Heart right ventricle (tissue), 16 donors: ENCODE results near the gene BRICD5. TPM values are rescaled to one million over a fixed set of nuclear protein-coding genes. Genes with fewer than 3 reads are reported as not detected.
A peak's percentile ranks its signal among the peaks of the same experiment; 100 is the strongest.

Experiments
- ATAC-seq, 8 donors: fragments of 200-7000 bp; cut with Tn5 transposase; one replicate each; pipeline ENCODE4 v1.9.1; 2020; ENCODE audit warnings: mild to moderate bottlenecking in 8 of 8, moderate library complexity in 8 of 8, moderate number of reproducible peaks in 1 of 8
- DNase-seq, 2 donors: peaks; one replicate each; pipeline ENCODE4 v3.0.0-alpha.2; 2020
- H3K27ac ChIP-seq, 10 donors: fragments of 200-600 bp; sonication (generic) in 2 of 10; one replicate each; pipeline versions ENCODE4 v1.5.0 to v1.8.0; 2020 to 2022; ENCODE audit warnings: mild to moderate bottlenecking in 3 of 10
- H3K27me3 ChIP-seq, 7 donors: fragments of 200-600 bp; one replicate each; pipeline ENCODE4 v1.8.0; 2021 to 2022; ENCODE audit warnings: mild to moderate bottlenecking in 2 of 7
- H3K36me3 ChIP-seq, 9 donors: fragments of 200-600 bp; sonication (generic) in 1 of 9; one replicate each; pipeline versions ENCODE4 v1.5.0 to v1.8.0; 2020 to 2022; ENCODE audit warnings: mild to moderate bottlenecking in 2 of 9
- H3K4me1 ChIP-seq, 9 donors: fragments of 200-600 bp; sonication (generic) in 1 of 9; one replicate each; pipeline versions ENCODE4 v1.5.0 to v1.8.0; 2020 to 2022; ENCODE audit warnings: mild to moderate bottlenecking in 4 of 9
- H3K4me3 ChIP-seq, 10 donors: fragments of 200-600 bp; sonication (generic) in 2 of 10; one replicate each; pipeline versions ENCODE4 v1.5.0 to v1.8.0; 2020 to 2022; ENCODE audit warnings: mild to moderate bottlenecking in 7 of 10, moderate library complexity in 2 of 10
- H3K9me3 ChIP-seq, 11 donors: fragments of 200-600 bp in 10 of 11; sonication (generic) in 2 of 11; one replicate each; pipeline versions ENCODE4 v1.5.0 to v1.8.0; 2013 to 2022; ENCODE audit warnings: mild to moderate bottlenecking in 2 of 11, control low read depth in 1 of 11, moderate library complexity in 1 of 11
- CTCF ChIP-seq, 9 donors: fragments of 200-600 bp; sonication (generic) in 2 of 9; IDR thresholded peaks; one replicate each; pipeline versions ENCODE4 v1.5.0 to v1.8.0; 2021 to 2022; ENCODE audit warnings: antibody characterized with exemption in 9 of 9, mild to moderate bottlenecking in 5 of 9, moderate library complexity in 1 of 9
- WGBS, 2 donors: extraction: QIAGEN DNeasy Blood & Tissue Kit; methylation state at CpG; one replicate each; pipeline ENCODE4 v1.1.7; 2013; ENCODE audit warnings: inconsistent platforms in 1 of 2; 5-methylcytosine and 5-hydroxymethylcytosine counted together
- intact Hi-C, 10 donors: fragments of 100-400 bp; cut with DNase I; formaldehyde crosslinking; loops; one replicate each; pipeline versions ENCODE4 v1.11.1 to v1.14.2; 2022
- polyA plus RNA-seq, 2 donors: library from polyadenylated mRNA; stranded (reverse); fragments of 200-250 nt; gene quantifications; one replicate each; pipeline ENCODE4 v1.2.3, GENCODE V29; 2013
- total RNA-seq, 10 donors: library from RNA; stranded (reverse); fragmentation: NEBNext Ultra II Directional in 3 of 10; extraction: Animal tissue kit (Norgen Biotek cat#: 25700) in 3 of 10; gene quantifications; one replicate each; pipeline versions ENCODE4 v1.2.1 to v1.2.4, GENCODE V29; 2021 to 2023
- donor health status: Arrhythmogenic right ventricular cardiomyopathy.
- donor health status: ischemic (EF 13 %, LVEDD 7.1; RV severe dilation, severe dysfunction).
- donor health status: healthy with polysubstance abuse.
- donor health status: DM: no; HTN: yes; CAD: no.
- donor health status: DM: no; HTN: no; CAD: no.
- donor health status: ischemic (EF 25% LVEDD 6.9; RV normal size, moderate dysfunction).
- donor health status: ischemic (EF 25% LVEDD 5.7; RV mildly dilated, moderate dysfunction).
- donor health status: healthy.
- donor health status: DM: yes; HTN: yes; CAD: no.
- donor health status: Ischemic cardiomyopathy.
- donor health status: ischemic (EF 35%, LVEDD 5.7; RV mildly dilated, moderate dysfunction).
- donor health status: nonischemic (EF 11% LVEDD 7.7; RV severe dilation, severe dysfunction).
- donor health status: DM: yes; HTN: yes; CAD: no.
- donor health status: PGD.
- donor health status: ischemic (EF 29% LVEDD 5.4; RV normal size, mild dysfunction).
- donor health status: nonischemic (EF 23%, LVEDD 6.1; RV moderate dilation, normal function).

BRICD5 gene
- total and polyA plus RNA-seq, 12 donors = 4.3 to 31.7 (median 7.7) TPM

GRCh38 chr16:2162676-2163118 lies 48.0 kb downstream of the BRICD5 start:
- H3K9me3 ChIP-seq = no peaks in the 10 kb centered on the region
- DNase-seq (no peak), ATAC-seq (no peak)
- no peak for TF ChIP-seq CTCF (IDR thresholded peaks at IDR 0.05)
- H3K27me3 ChIP-seq = no peaks in the 10 kb centered on the region
- H3K36me3 ChIP-seq = peaks cover 0 to 29% (median 11%) of the 10 kb centered on the region in 9 donors
- H3K27ac ChIP-seq = no peak overlapping the region
- 89 to 91% methylated on average over 13 of the region's 13 CpGs for WGBS, 2 donors
- no peak overlapping the region for H3K4me3 ChIP-seq
- intact Hi-C loops = no loop called here
- peaks cover 4 to 42% (median 26%) of the 10 kb centered on the region in 9 donors for H3K4me1 ChIP-seq

GRCh38 chr16:2161911-2162310 lies 48.8 kb downstream of the BRICD5 start:
- WGBS, 2 donors = 93 to 95% methylated on average over 10 of the region's 10 CpGs
- no peak for TF ChIP-seq CTCF (IDR thresholded peaks at IDR 0.05)
- no peak for DNase-seq
- peak overlapping the region in 5 of 10 donors; percentile 34 to 66 (median 51) for H3K27ac ChIP-seq
- peaks cover 0 to 25% (median 4%) of the 10 kb centered on the region in 9 donors for H3K36me3 ChIP-seq
- peaks cover 8 to 49% (median 33%) of the 10 kb centered on the region in 9 donors for H3K4me1 ChIP-seq
- H3K27me3 ChIP-seq = no peaks in the 10 kb centered on the region
- intact Hi-C loops = no loop called here
- H3K9me3 ChIP-seq = no peaks in the 10 kb centered on the region
- no peak for ATAC-seq
- H3K4me3 ChIP-seq = no peak overlapping the region

GRCh38 chr16:2160915-2161551 lies 49.6 kb downstream of the BRICD5 start:
- 61 to 70% methylated on average over 17 to 20 of the region's 20 CpGs for WGBS, 2 donors
- no peaks in the 10 kb centered on the region for H3K27me3 ChIP-seq
- no peak overlapping the region for H3K4me3 ChIP-seq
- intact Hi-C loops = no loop called here
- H3K9me3 ChIP-seq = no peaks in the 10 kb centered on the region
- peaks cover 9 to 58% (median 41%) of the 10 kb centered on the region in 9 donors for H3K4me1 ChIP-seq
- DNase-seq (peak; percentile 44 to 51), ATAC-seq (peak in 7 of 8 donors; percentile 3 to 60 (median 30))
- H3K36me3 ChIP-seq = peaks cover 0 to 16% (median 0%) of the 10 kb centered on the region in 9 donors
- peak overlapping the region in 8 of 10 donors; percentile 43 to 67 (median 58) for H3K27ac ChIP-seq
- no peak for TF ChIP-seq CTCF (IDR thresholded peaks at IDR 0.05)

Other genes starting within 250 kb of the BRICD5 start
- 1,000 to 10,000 TPM in 3 of 10 donors, 100 to 1,000 TPM in 7; 691 to 1,555 (median 813) TPM for gene RPS2, start 246.0 kb downstream of the BRICD5 start, total RNA-seq
- gene RPS2, start 246.0 kb downstream of the BRICD5 start, polyA plus RNA-seq = 1,000 to 10,000 TPM; 1,955 to 3,593 TPM
- not detected for gene RNF151, start 244.0 kb downstream of the BRICD5 start, total RNA-seq
- not detected for gene RNF151, start 244.0 kb downstream of the BRICD5 start, polyA plus RNA-seq
- 10 to 100 TPM; 18.5 to 26.7 (median 21.9) TPM for gene TBL3, start 238.8 kb downstream of the BRICD5 start, total RNA-seq
- 10 to 100 TPM; 57.4 to 71.1 TPM for gene TBL3, start 238.8 kb downstream of the BRICD5 start, polyA plus RNA-seq
- gene NOXO1, start 229.4 kb downstream of the BRICD5 start, total RNA-seq = not detected
- gene NOXO1, start 229.4 kb downstream of the BRICD5 start, polyA plus RNA-seq = under 1 TPM; 0.09 to 0.29 TPM
- 10 to 100 TPM; 14.7 to 30.2 (median 24.5) TPM for gene GFER, start 226.7 kb downstream of the BRICD5 start, total RNA-seq
- gene GFER, start 226.7 kb downstream of the BRICD5 start, polyA plus RNA-seq = 10 to 100 TPM; 37.5 to 65.6 TPM
- under 1 TPM in 8 of 10 donors, not detected in 2; 0.15 to 0.62 (median 0.28) TPM for gene SYNGR3, start 220.9 kb downstream of the BRICD5 start, total RNA-seq
- 1 to 10 TPM in 1 of 2 donors, under 1 TPM in 1; 0.51 to 2.5 TPM for gene SYNGR3, start 220.9 kb downstream of the BRICD5 start, polyA plus RNA-seq
- 10 to 100 TPM in 9 of 10 donors, 1 to 10 TPM in 1; 9.5 to 24.7 (median 14.2) TPM for gene ZNF598, start 201.0 kb downstream of the BRICD5 start, total RNA-seq
- 10 to 100 TPM; 12.6 to 25.3 TPM for gene ZNF598, start 201.0 kb downstream of the BRICD5 start, polyA plus RNA-seq
- under 1 TPM in 1 of 10 donors, not detected in 9; 0.39 TPM for gene NPW, start 191.1 kb downstream of the BRICD5 start, total RNA-seq
- gene NPW, start 191.1 kb downstream of the BRICD5 start, polyA plus RNA-seq = under 1 TPM in 1 of 2 donors, not detected in 1; 0.54 TPM
- 100 to 1,000 TPM in 9 of 10 donors, 10 to 100 TPM in 1; 94.3 to 429 (median 146) TPM for gene NHERF2, start 184.0 kb downstream of the BRICD5 start, total RNA-seq
- 100 to 1,000 TPM; 314 to 640 TPM for gene NHERF2, start 184.0 kb downstream of the BRICD5 start, polyA plus RNA-seq
- 10 to 100 TPM in 8 of 10 donors, 1 to 10 TPM in 2; 9.8 to 24.9 (median 12.3) TPM for gene NTHL1, start 163.0 kb downstream of the BRICD5 start, total RNA-seq
- gene NTHL1, start 163.0 kb downstream of the BRICD5 start, polyA plus RNA-seq = 10 to 100 TPM; 16.1 to 51.9 TPM
- 10 to 100 TPM; 54.7 to 87.0 (median 71.5) TPM for gene TSC2, start 162.9 kb downstream of the BRICD5 start, total RNA-seq
- gene TSC2, start 162.9 kb downstream of the BRICD5 start, polyA plus RNA-seq = 10 to 100 TPM; 28.8 to 83.3 TPM
- 100 to 1,000 TPM in 6 of 10 donors, 10 to 100 TPM in 4; 79.3 to 122 (median 104) TPM for gene PKD1, start 75.0 kb downstream of the BRICD5 start, total RNA-seq
- gene PKD1, start 75.0 kb downstream of the BRICD5 start, polyA plus RNA-seq = 100 to 1,000 TPM in 1 of 2 donors, 10 to 100 TPM in 1; 76.7 to 114 TPM
- 1 to 10 TPM in 8 of 10 donors, under 1 TPM in 2; 0.74 to 4.3 (median 1.6) TPM for gene RAB26, start 62.2 kb downstream of the BRICD5 start, total RNA-seq
- gene RAB26, start 62.2 kb downstream of the BRICD5 start, polyA plus RNA-seq = 1 to 10 TPM in 1 of 2 donors, under 1 TPM in 1; 0.26 to 6.4 TPM
- gene TRAF7, start 55.1 kb downstream of the BRICD5 start, total RNA-seq = 10 to 100 TPM; 16.9 to 44.9 (median 23.8) TPM
- 10 to 100 TPM; 14.6 to 28.2 TPM for gene TRAF7, start 55.1 kb downstream of the BRICD5 start, polyA plus RNA-seq
- gene CASKIN1, start 14.3 kb downstream of the BRICD5 start, total RNA-seq = 1 to 10 TPM in 5 of 10 donors, under 1 TPM in 5; 0.24 to 6.0 (median 1.1) TPM
- 1 to 10 TPM in 1 of 2 donors, under 1 TPM in 1; 0.33 to 3.4 TPM for gene CASKIN1, start 14.3 kb downstream of the BRICD5 start, polyA plus RNA-seq
- 10 to 100 TPM; 19.3 to 28.8 (median 23.6) TPM for gene MLST8, start 5.4 kb downstream of the BRICD5 start, total RNA-seq
- 10 to 100 TPM; 38.8 to 43.1 TPM for gene MLST8, start 5.4 kb downstream of the BRICD5 start, polyA plus RNA-seq
- 10 to 100 TPM; 21.1 to 48.3 (median 25.7) TPM for gene PGP, start 4.0 kb upstream of the BRICD5 start, total RNA-seq
- 10 to 100 TPM; 31.3 to 33.1 TPM for gene PGP, start 4.0 kb upstream of the BRICD5 start, polyA plus RNA-seq
- gene E4F1, start 12.7 kb upstream of the BRICD5 start, total RNA-seq = 10 to 100 TPM in 7 of 10 donors, 1 to 10 TPM in 3; 8.4 to 16.3 (median 10.7) TPM
- 10 to 100 TPM; 22.0 to 34.8 TPM for gene E4F1, start 12.7 kb upstream of the BRICD5 start, polyA plus RNA-seq
- gene DNASE1L2, start 25.6 kb upstream of the BRICD5 start, total RNA-seq = under 1 TPM in 9 of 10 donors, not detected in 1; 0.15 to 0.44 (median 0.30) TPM
- gene DNASE1L2, start 25.6 kb upstream of the BRICD5 start, polyA plus RNA-seq = 1 to 10 TPM in 1 of 2 donors, under 1 TPM in 1; 0.49 to 1.2 TPM
- gene ECI1, start 40.7 kb upstream of the BRICD5 start, total RNA-seq = 100 to 1,000 TPM; 118 to 243 (median 153) TPM
- gene ECI1, start 40.7 kb upstream of the BRICD5 start, polyA plus RNA-seq = 100 to 1,000 TPM; 256 to 491 TPM
- 100 to 1,000 TPM; 103 to 128 (median 118) TPM for gene RNPS1, start 57.3 kb upstream of the BRICD5 start, total RNA-seq
- gene RNPS1, start 57.3 kb upstream of the BRICD5 start, polyA plus RNA-seq = 100 to 1,000 TPM in 1 of 2 donors, 10 to 100 TPM in 1; 61.7 to 136 TPM
- gene ABCA3, start 129.9 kb upstream of the BRICD5 start, total RNA-seq = 10 to 100 TPM in 3 of 10 donors, 1 to 10 TPM in 7; 7.7 to 12.5 (median 9.4) TPM
- 1 to 10 TPM; 4.9 to 5.3 TPM for gene ABCA3, start 129.9 kb upstream of the BRICD5 start, polyA plus RNA-seq
- gene CCNF, start 218.6 kb upstream of the BRICD5 start, total RNA-seq = 1 to 10 TPM in 6 of 10 donors, under 1 TPM in 4; 0.62 to 3.4 (median 1.1) TPM
- gene CCNF, start 218.6 kb upstream of the BRICD5 start, polyA plus RNA-seq = under 1 TPM; 0.51 to 0.93 TPM
- gene TEDC2, start 249.2 kb upstream of the BRICD5 start, total RNA-seq = 1 to 10 TPM in 4 of 10 donors, under 1 TPM in 6; 0.47 to 1.9 (median 0.95) TPM
- 1 to 10 TPM in 1 of 2 donors, under 1 TPM in 1; 0.29 to 2.3 TPM for gene TEDC2, start 249.2 kb upstream of the BRICD5 start, polyA plus RNA-seq